GM19452 (cell line): ENCODE data around the gene GLB1L3.
"Not testable (repeated sequence)": the region's sequence is repeated elsewhere in the genome, so short reads cannot be mapped to it uniquely, and the experiment has no call there.

Experiments
- ATAC-seq: cut with Tn5 transposase; IDR thresholded peaks from one replicate; pipeline ENCODE4 v1.9.1; 2021; ENCODE audit not compliant: unreplicated experiment

GLB1L3 gene

GRCh38 chr11:134273317-134273712 is 2.9 kb upstream of the GLB1L3 start:
- ATAC-seq, result no peak

GRCh38 chr11:134275188-134275533 is 1.0 kb upstream of the GLB1L3 start:
- ATAC-seq, result no peak

- peak; percentile 20 for ATAC-seq
Observed at GRCh38 chr11:134276396-134277182, 410 bp downstream of the GLB1L3 start.

- ATAC-seq, result no peak
Observed at GRCh38 chr11:134277183-134278001, 1.2 kb downstream of the GLB1L3 start.

- ATAC-seq, result no peak
Observed at GRCh38 chr11:134278356-134278755, 2.2 kb downstream of the GLB1L3 start.

GRCh38 chr11:134281635-134282034 is 5.5 kb downstream of the GLB1L3 start:
- not testable (repeated sequence) for ATAC-seq

GRCh38 chr11:134282121-134283045 is 6.2 kb downstream of the GLB1L3 start:
- no peak for ATAC-seq

- ATAC-seq, result no peak
Observed at GRCh38 chr11:134283461-134284230, 7.5 kb downstream of the GLB1L3 start.

GRCh38 chr11:134284349-134284748 is 8.2 kb downstream of the GLB1L3 start:
- not testable (repeated sequence) for ATAC-seq

GRCh38 chr11:134287561-134287960 is 11.4 kb downstream of the GLB1L3 start:
- no peak for ATAC-seq

- ATAC-seq, result no peak
Observed at GRCh38 chr11:134288486-134288885, 12.3 kb downstream of the GLB1L3 start.

- ATAC-seq, result no peak
Observed at GRCh38 chr11:134289167-134289566, 13.0 kb downstream of the GLB1L3 start.

GRCh38 chr11:134289789-134290188 is 13.6 kb downstream of the GLB1L3 start:
- no peak for ATAC-seq

- no peak for ATAC-seq
Observed at GRCh38 chr11:134290646-134291045, 14.5 kb downstream of the GLB1L3 start.

GRCh38 chr11:134291196-134291595 is 15.0 kb downstream of the GLB1L3 start:
- no peak for ATAC-seq

GRCh38 chr11:134292661-134293060 is 16.5 kb downstream of the GLB1L3 start:
- ATAC-seq, result no peak

GRCh38 chr11:134293119-134294113 is 17.2 kb downstream of the GLB1L3 start:
- ATAC-seq, result no peak

GRCh38 chr11:134294664-134295063 is 18.5 kb downstream of the GLB1L3 start:
- no peak for ATAC-seq

GRCh38 chr11:134312223-134312622 is 36.0 kb downstream of the GLB1L3 start:
- ATAC-seq, result no peak
